MM.1S (cell line): ENCODE results near the gene PAQR7.

Experiments
- CTCF ChIP-seq: fragments of 300-600 bp; sonication (generic); IDR thresholded peaks from 2 replicates; pipeline ENCODE4 v1.5.1; 2016; ENCODE audit warnings: antibody characterized with exemption, low read length, mixed read lengths
- EZH2phosphoT487 ChIP-seq: fragments of 300-600 bp; sonication (generic); IDR thresholded peaks from 2 replicates; pipeline ENCODE4 v1.6.1; 2018; ENCODE audit warnings: antibody characterized with exemption, low read length

DNA sequence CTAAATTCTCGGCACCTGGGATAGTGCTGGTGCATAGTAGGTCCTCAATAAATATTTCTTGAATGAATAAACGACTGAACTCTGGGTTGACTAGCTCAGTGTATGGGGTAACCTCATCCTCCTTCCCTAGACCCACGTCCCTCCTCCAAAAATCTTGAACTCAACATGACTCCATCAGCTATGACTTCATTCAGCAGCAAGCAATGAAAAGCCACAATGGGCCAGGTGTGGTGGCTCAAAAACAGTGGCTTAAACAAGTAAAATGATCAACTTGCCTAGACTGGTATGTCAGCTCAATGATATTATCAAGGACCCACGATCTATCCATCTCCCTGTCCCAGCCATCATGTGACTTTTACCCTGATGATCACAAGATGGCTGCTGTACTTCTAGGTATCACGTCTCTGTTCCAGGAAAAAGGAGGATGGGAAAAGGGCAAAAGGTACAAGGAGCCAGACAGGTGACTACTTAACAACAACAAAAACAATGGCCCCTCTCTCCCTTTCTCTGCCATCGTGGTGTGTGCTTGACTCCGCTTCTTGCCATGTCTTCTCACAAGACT lies 13.0 kb upstream of the PAQR7 start:
- TF ChIP-seq CTCF (no peak), EZH2phosphoT487 (no peak)
